BJ (cell line): ENCODE results near the gene NSG2. TPM values are rescaled to one million over a fixed set of nuclear protein-coding genes. Genes with fewer than 3 reads are reported as not detected.

Source experiments
- CTCF ChIA-PET: fragments of 350-600 bp; formaldehyde crosslinking; extraction: SDS; loops from one replicate; lab custom pipeline; 2021; ENCODE audit warnings: antibody characterized with exemption, inconsistent platforms; lab: Yijun Ruan, JAX
- POLR2A ChIA-PET: fragments of 300-600 bp; sonication (Branson Sonifier 250); formaldehyde crosslinking; extraction: SDS; loops from one replicate; lab custom pipeline; 2021; ENCODE audit warnings: antibody characterized with exemption; lab: Charles Lee
- DNase-seq: peaks from one replicate; pipeline ENCODE4 v3.0.0-alpha.2; 2011; ENCODE audit warnings: low read depth
- H3K27me3 ChIP-seq: 2 replicates; pipeline ENCODE4 v1.6.0; 2011; ENCODE audit warnings: low read length; ENCODE audit not compliant: control insufficient read depth, insufficient read depth
- H3K36me3 ChIP-seq: 2 replicates; pipeline ENCODE4 v1.5.1; 2011; ENCODE audit warnings: low read length; ENCODE audit not compliant: control insufficient read depth, insufficient read depth
- H3K4me3 ChIP-seq: 2 replicates; pipeline ENCODE4 v1.5.1; 2011; ENCODE audit warnings: low read depth, mild to moderate bottlenecking, control low read depth, low read length
- CTCF ChIP-seq: IDR thresholded peaks from 2 replicates; pipeline ENCODE4 v1.5.1; 2011; ENCODE audit warnings: low read depth, mild to moderate bottlenecking, control low read depth, inconsistent platforms, low read length, moderate library complexity; ENCODE audit not compliant: insufficient read depth
- polyA plus RNA-seq: library from polyadenylated mRNA; depleted of rRNA; stranded (reverse); fragments of >200 nt; gene quantifications from 2 replicates; pipeline ENCODE4 v1.2.3, GENCODE V29; 2011

The NSG2 gene
- polyA plus RNA-seq, 1 experiment, result 0.04 TPM

- Histone ChIP-seq H3K36me3 (no peaks in the 10 kb centered on the region), H3K27me3 (no peaks in the 10 kb centered on the region), H3K4me3 (no peak overlapping the region)
- TF ChIP-seq CTCF, result no peak
- no peak for DNase-seq
- POLR2A ChIA-PET, result interaction anchor here (0.6 kb wide), 1 partner anchor 9 kb away, joined by 3 read pairs; no protein-coding TSS in a partner anchor
- CTCF ChIA-PET, result interaction anchor here (1.0 to 1.1 kb wide), 2 partner anchors 19 to 95 kb away, joined by 3 read pairs; no protein-coding TSS in a partner anchor
These were observed 73.4 kb downstream of the NSG2 start for GRCh38 chr5:174118823-174119467.

- POLR2A ChIA-PET, result interaction anchor here (0.6 kb wide), 1 partner anchor 10 kb away, joined by 3 read pairs; no protein-coding TSS in a partner anchor
- Histone ChIP-seq H3K4me3 (no peak overlapping the region), H3K27me3 (no peaks in the 10 kb centered on the region), H3K36me3 (no peaks in the 10 kb centered on the region)
- DNase-seq, result no peak
- CTCF ChIA-PET, result interaction anchor here (1.0 to 1.1 kb wide), 2 partner anchors 19 to 95 kb away, joined by 3 read pairs; no protein-coding TSS in a partner anchor
- TF ChIP-seq CTCF, result no peak
These were observed 74.0 kb downstream of the NSG2 start for GRCh38 chr5:174119468-174119881.

DNA sequence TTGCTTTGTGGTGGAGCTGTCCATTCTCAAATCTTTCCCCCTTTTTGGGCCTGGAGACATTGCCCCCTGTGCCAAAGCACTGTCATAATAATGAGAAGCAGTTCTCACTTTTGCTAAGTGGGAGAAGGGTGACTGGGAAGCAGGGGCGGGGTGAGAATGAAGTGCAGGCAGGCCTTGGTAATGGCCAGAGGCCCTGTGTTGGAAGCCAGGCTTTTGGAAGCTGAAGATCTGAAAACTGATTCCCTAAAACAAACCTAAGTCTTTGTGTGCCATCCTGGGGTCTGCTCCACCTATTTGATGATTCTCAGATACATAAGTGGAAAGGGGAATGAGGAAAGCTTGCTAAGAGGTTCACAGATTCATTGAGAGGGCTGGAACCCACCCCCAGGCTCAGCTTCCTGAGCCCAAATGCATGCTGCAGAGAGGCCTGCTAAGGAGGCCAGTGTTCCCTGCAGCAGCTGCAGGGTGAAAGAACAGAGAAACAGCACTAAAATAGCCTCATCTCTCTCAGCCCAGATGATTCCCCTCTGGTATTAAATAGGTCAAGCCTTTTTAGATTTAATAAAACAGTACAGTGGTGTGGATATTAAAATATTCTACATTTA, 75.0 kb downstream of the NSG2 start:
- no peaks in the 10 kb centered on the region for H3K36me3 ChIP-seq
- ChIA-PET POLR2A (no interaction called here), CTCF (no interaction called here)
- no peak for TF ChIP-seq CTCF
- no peaks in the 10 kb centered on the region for H3K27me3 ChIP-seq
- no peak overlapping the region for H3K4me3 ChIP-seq
- DNase-seq, result no peak

- no peak for TF ChIP-seq CTCF
- POLR2A ChIA-PET, result no interaction called here
- H3K36me3 ChIP-seq, result no peaks in the 10 kb centered on the region
- no peaks in the 10 kb centered on the region for H3K27me3 ChIP-seq
- no peak overlapping the region for H3K4me3 ChIP-seq
- DNase-seq, result no peak
- CTCF ChIA-PET, result no interaction called here
These were observed 89.0 kb downstream of the NSG2 start for GRCh38 chr5:174134545-174134944.

DNA sequence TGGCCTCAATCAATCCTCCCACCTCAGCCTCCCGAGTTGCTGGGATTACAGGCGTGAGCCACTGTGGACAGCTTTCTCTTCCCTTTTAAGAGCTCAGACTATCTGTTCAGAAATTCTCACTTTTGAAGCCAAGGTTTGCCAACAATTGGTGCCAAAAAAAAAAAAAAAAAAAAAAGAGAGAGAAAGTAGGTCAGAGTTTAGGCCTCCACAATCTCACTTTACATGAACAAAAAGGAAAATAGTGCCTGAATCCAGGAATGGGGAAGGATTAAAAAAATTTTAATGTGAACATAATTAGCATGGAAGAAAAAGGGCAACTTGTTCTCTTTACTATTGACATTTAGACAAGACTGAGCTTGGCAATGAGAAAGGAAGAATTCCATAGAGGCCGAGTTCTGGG, 94.1 kb downstream of the NSG2 start:
- POLR2A ChIA-PET, result no interaction called here
- no peak for DNase-seq
- CTCF ChIA-PET, result no interaction called here
- no peak for TF ChIP-seq CTCF
- Histone ChIP-seq H3K27me3 (no peaks in the 10 kb centered on the region), H3K36me3 (no peaks in the 10 kb centered on the region), H3K4me3 (no peak overlapping the region)
